Neural crest cell (in vitro differentiated cells): ENCODE measurements around the gene SLC2A2. TPM values are rescaled to one million over a fixed set of nuclear protein-coding genes. Genes with fewer than 3 reads are reported as not detected.

Source experiments
- DNase-seq: peaks from one replicate; pipeline ENCODE4 v3.0.0; 2021; ENCODE audit warnings: low read depth, mixed read lengths, low spot score
- H3K27ac Mint-ChIP-seq: one replicate; pipeline ENCODE4 v1.8.0; 2021; ENCODE audit warnings: mild to moderate bottlenecking, mixed read lengths; ENCODE audit not compliant: unreplicated experiment
- H3K27me3 Mint-ChIP-seq: 2 replicates; pipeline ENCODE4 v1.8.0; 2021; ENCODE audit warnings: low read depth, mild to moderate bottlenecking, mixed read lengths
- H3K36me3 Mint-ChIP-seq: 2 replicates; pipeline ENCODE4 v1.8.0; 2021; ENCODE audit warnings: low read depth, mild to moderate bottlenecking, mixed read lengths
- H3K4me1 Mint-ChIP-seq: 2 replicates; pipeline ENCODE4 v1.8.0; 2021; ENCODE audit warnings: mixed read lengths
- H3K4me3 Mint-ChIP-seq: one replicate; pipeline ENCODE4 v1.8.0; 2021; ENCODE audit warnings: mild to moderate bottlenecking, mixed read lengths
- H3K9me3 Mint-ChIP-seq: 2 replicates; pipeline ENCODE4 v1.8.0; 2021; ENCODE audit warnings: mixed read lengths
- CTCF ChIP-seq: fragments of 200-600 bp; sonication (generic); conservative IDR thresholded peaks from 2 replicates; pipeline ENCODE4 v1.5.0; 2021; ENCODE audit warnings: antibody characterized with exemption, mild to moderate bottlenecking
- total RNA-seq: library from RNA; stranded (reverse); gene quantifications from 2 replicates; pipeline ENCODE4 v1.2.1, GENCODE V29; 2021

SLC2A2 gene
- total RNA-seq, 1 donor from 2014 or later = not detected

GRCh38 chr3:170997961-170998913 lies 28.3 kb downstream of the SLC2A2 start:
- no peak overlapping the region for H3K4me3 Mint-ChIP-seq
- H3K9me3 Mint-ChIP-seq = peaks cover under 1% of the 10 kb centered on the region
- TF ChIP-seq CTCF = no peak
- H3K36me3 Mint-ChIP-seq = no peaks in the 10 kb centered on the region
- H3K27ac Mint-ChIP-seq = no peak overlapping the region
- no peak for DNase-seq
- peaks cover 13% of the 10 kb centered on the region for H3K4me1 Mint-ChIP-seq
- no peaks in the 10 kb centered on the region for H3K27me3 Mint-ChIP-seq

GRCh38 chr3:170992854-170993253 lies 33.7 kb downstream of the SLC2A2 start:
- no peaks in the 10 kb centered on the region for H3K4me1 Mint-ChIP-seq
- peaks cover 13% of the 10 kb centered on the region for H3K9me3 Mint-ChIP-seq
- H3K27ac Mint-ChIP-seq = no peak overlapping the region
- no peak for DNase-seq
- no peak overlapping the region for H3K4me3 Mint-ChIP-seq
- peaks cover 3% of the 10 kb centered on the region for H3K36me3 Mint-ChIP-seq
- no peaks in the 10 kb centered on the region for H3K27me3 Mint-ChIP-seq
- TF ChIP-seq CTCF = no peak

- H3K4me1 Mint-ChIP-seq = no peaks in the 10 kb centered on the region
- H3K9me3 Mint-ChIP-seq = peaks cover 13% of the 10 kb centered on the region
- H3K4me3 Mint-ChIP-seq = no peak overlapping the region
- peaks cover 3% of the 10 kb centered on the region for H3K36me3 Mint-ChIP-seq
- no peaks in the 10 kb centered on the region for H3K27me3 Mint-ChIP-seq
- H3K27ac Mint-ChIP-seq = no peak overlapping the region
- TF ChIP-seq CTCF = no peak
- no peak for DNase-seq
These were observed 34.9 kb downstream of the SLC2A2 start for GRCh38 chr3:170991664-170992063.

GRCh38 chr3:170989100-170989648 lies 37.3 kb downstream of the SLC2A2 start:
- Mint-ChIP-seq H3K27me3 (no peaks in the 10 kb centered on the region), H3K27ac (no peak overlapping the region), H3K4me3 (no peak overlapping the region), H3K4me1 (no peaks in the 10 kb centered on the region), H3K9me3 (peaks cover 13% of the 10 kb centered on the region), H3K36me3 (peaks cover 3% of the 10 kb centered on the region)
- TF ChIP-seq CTCF = no peak
- DNase-seq = no peak

- peaks cover 15% of the 10 kb centered on the region for H3K9me3 Mint-ChIP-seq
- no peaks in the 10 kb centered on the region for H3K4me1 Mint-ChIP-seq
- H3K27ac Mint-ChIP-seq = no peak overlapping the region
- peaks cover 3% of the 10 kb centered on the region for H3K36me3 Mint-ChIP-seq
- no peak for TF ChIP-seq CTCF
- H3K4me3 Mint-ChIP-seq = no peak overlapping the region
- no peaks in the 10 kb centered on the region for H3K27me3 Mint-ChIP-seq
- no peak for DNase-seq
These were observed 38.1 kb downstream of the SLC2A2 start for GRCh38 chr3:170988378-170988777.
